GM19193 (cell line): ENCODE data around the gene SIK3.

Source experiments
- POLR2A ChIP-seq: IDR thresholded peaks from 4 replicates; pipeline ENCODE4 v1.6.1; 2011; ENCODE audit not compliant: insufficient read depth, insufficient read length; ENCODE audit errors: extremely low read depth

Gene SIK3

GRCh38 chr11:116813781-116814471 lies 284.3 kb downstream of the SIK3 start:
- no peak for TF ChIP-seq POLR2A

- TF ChIP-seq POLR2A = no peak
Measured at GRCh38 chr11:116813170-116813569, 285.1 kb downstream of the SIK3 start.

- no peak for TF ChIP-seq POLR2A
Measured at GRCh38 chr11:116812109-116812508, 286.1 kb downstream of the SIK3 start.

- TF ChIP-seq POLR2A = no peak
Measured at GRCh38 chr11:116811194-116811593, 287.0 kb downstream of the SIK3 start.

- TF ChIP-seq POLR2A = no peak
Measured at GRCh38 chr11:116808262-116809175, 289.7 kb downstream of the SIK3 start.

GRCh38 chr11:116807601-116808261 lies 290.5 kb downstream of the SIK3 start:
- TF ChIP-seq POLR2A = no peak

- TF ChIP-seq POLR2A = no peak
Measured at GRCh38 chr11:116804001-116804400, 294.2 kb downstream of the SIK3 start.

GRCh38 chr11:116800610-116801009 lies 297.6 kb downstream of the SIK3 start:
- TF ChIP-seq POLR2A = no peak

- no peak for TF ChIP-seq POLR2A
Measured at GRCh38 chr11:116798368-116798767, 299.9 kb downstream of the SIK3 start.

- no peak for TF ChIP-seq POLR2A
Measured at GRCh38 chr11:116797816-116798215, 300.4 kb downstream of the SIK3 start.

GRCh38 chr11:116796548-116796947 lies 301.7 kb downstream of the SIK3 start:
- no peak for TF ChIP-seq POLR2A

GRCh38 chr11:116794851-116795250 lies 303.4 kb downstream of the SIK3 start:
- TF ChIP-seq POLR2A = no peak

GRCh38 chr11:116793772-116794097 lies 304.5 kb downstream of the SIK3 start:
- TF ChIP-seq POLR2A = no peak
